Astrocyte of the cerebellum (primary cell): ENCODE results near the gene STK24.

Experiments
- DNase-seq: peaks from one replicate; pipeline ENCODE4 v3.0.0-alpha.2; 2011; ENCODE audit warnings: low read depth
- H3K4me3 ChIP-seq: 2 replicates; pipeline ENCODE4 v1.5.1; 2011; ENCODE audit warnings: mild to moderate bottlenecking, low read depth, low read length, moderate library complexity
- in situ Hi-C: cut with HindIII; loops from 2 replicates; pipeline ENCODE4 v1.10.0; 2017; ENCODE audit warnings: low sequenced_read_pairs
- TF ChIP-seq, protein P1 (sequence below): IDR thresholded peaks from 2 replicates; pipeline ENCODE4 v1.5.1; 2012; ENCODE audit warnings: low read length, low read depth, moderate library complexity, mild to moderate bottlenecking; ENCODE audit errors: missing control alignments

STK24 gene

DNA sequence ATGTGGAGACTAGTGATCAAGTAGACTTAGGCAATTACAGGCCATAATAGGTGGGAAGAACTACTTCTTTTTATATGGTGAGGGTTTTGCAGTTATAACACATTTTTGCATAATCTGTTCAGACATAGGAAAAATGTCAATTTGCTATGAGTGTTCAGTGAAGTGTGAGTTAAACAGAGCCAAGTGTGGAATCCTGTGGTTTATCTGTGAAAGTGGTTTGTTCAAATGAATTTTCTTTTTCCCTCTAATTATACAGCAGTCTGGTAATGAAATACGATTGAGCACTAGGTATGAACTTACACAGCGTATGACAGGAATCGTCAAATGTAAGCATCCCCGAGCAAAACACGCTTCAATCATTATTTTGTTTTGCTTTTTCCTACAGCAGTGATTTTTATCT is 178.3 kb downstream of the STK24 start:
- TF ChIP-seq, protein P1, sequence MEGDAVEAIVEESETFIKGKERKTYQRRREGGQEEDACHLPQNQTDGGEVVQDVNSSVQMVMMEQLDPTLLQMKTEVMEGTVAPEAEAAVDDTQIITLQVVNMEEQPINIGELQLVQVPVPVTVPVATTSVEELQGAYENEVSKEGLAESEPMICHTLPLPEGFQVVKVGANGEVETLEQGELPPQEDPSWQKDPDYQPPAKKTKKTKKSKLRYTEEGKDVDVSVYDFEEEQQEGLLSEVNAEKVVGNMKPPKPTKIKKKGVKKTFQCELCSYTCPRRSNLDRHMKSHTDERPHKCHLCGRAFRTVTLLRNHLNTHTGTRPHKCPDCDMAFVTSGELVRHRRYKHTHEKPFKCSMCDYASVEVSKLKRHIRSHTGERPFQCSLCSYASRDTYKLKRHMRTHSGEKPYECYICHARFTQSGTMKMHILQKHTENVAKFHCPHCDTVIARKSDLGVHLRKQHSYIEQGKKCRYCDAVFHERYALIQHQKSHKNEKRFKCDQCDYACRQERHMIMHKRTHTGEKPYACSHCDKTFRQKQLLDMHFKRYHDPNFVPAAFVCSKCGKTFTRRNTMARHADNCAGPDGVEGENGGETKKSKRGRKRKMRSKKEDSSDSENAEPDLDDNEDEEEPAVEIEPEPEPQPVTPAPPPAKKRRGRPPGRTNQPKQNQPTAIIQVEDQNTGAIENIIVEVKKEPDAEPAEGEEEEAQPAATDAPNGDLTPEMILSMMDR, result no peak
- peak; percentile 42 for DNase-seq
- H3K4me3 ChIP-seq, result no peak overlapping the region
- in situ Hi-C loops, result no loop called here

DNA sequence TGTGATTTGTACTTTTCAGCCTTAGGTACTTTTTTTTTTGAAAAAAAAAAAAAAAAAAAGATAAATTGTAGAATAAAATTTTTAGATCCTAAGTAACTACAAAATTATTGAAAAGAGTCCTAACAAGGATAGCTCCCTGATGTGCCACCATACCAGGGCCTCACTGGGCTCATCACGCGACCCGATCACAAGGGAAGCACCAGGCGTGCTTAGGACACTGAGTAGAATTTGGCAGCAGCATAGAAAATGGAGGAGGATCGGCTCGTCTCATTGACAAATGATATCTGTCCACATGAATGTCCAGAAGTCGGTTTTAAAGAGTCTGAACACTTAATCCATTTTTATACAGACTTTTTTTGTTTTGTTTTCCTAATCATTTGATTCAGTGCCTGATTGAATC is 179.0 kb downstream of the STK24 start:
- H3K4me3 ChIP-seq, result no peak overlapping the region
- DNase-seq, result no peak
- TF ChIP-seq, protein P1, result no peak
- in situ Hi-C loops, result no loop called here

DNA sequence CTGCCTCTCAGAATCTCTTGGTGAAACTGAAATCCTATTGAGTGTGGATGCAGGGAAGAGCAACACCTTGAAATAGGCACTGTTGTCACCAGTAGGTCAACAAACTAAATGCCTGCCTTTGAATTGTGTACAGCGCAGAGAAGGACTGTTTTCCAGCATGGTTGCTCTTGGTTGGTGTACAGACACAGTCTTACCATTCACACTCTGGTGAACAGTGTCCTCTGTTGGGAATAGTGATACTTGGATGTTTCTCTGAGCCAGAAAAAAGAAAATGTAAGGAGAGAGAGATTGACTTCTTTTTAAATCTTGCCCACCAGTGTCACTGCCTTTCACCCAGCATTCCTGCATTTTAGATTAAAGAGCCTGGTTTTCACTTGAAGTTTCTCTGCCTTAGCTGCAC is 179.7 kb downstream of the STK24 start:
- in situ Hi-C loops, result no loop called here
- no peak overlapping the region for H3K4me3 ChIP-seq
- DNase-seq, result no peak
- TF ChIP-seq, protein P1, result peak; percentile 50

DNA sequence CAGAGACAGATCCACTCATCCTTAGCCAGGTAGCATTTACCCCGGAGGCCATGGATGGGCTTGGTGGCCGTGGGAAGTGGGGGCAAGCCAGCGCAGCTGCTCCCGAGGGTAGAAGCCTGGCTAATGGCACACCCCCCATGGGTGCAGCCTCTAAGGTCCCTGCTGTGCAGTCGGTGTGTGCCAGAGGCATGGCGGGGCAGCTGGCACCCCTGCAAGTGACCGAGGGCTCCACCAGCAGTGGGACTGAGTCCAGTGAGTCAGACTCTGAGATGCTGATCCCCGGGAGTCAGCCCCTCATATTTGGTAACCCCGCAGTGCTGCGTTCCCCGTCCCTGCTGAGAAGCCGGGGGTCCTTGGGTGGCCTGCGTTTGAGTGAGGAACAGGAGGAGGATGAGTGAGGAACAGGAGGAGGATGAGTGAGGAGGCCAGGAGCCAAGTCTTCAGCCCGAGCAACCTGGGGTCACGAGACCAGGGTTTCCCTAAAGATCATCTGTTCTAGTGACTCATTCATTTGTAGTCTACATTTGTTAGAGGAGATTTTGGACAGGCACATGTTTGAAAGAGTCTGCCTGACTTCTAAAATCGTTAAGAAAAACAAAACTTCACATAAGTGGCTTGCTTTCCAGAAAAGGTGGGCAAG is 180.7 kb downstream of the STK24 start:
- TF ChIP-seq, protein P1, result no peak
- no peak for DNase-seq
- in situ Hi-C loops, result no loop called here
- H3K4me3 ChIP-seq, result no peak overlapping the region
